GM12878 (cell line): ENCODE measurements around the gene ANXA9. TPM values are rescaled to one million over a fixed set of nuclear protein-coding genes. Genes with fewer than 3 reads are reported as not detected.

Experiments
- ATAC-seq: fragments of 200-7000 bp; cut with Tn5 transposase; 3 replicates; pipeline ENCODE4 v1.9.1; 2020; ENCODE audit warnings: mild to moderate bottlenecking, moderate library complexity
- BruUV-seq: library from RNA; stranded (reverse); fragments of 400-500 nt; replicated peaks from 2 replicates; lab custom pipeline; 2021; lab: Mats Ljungman, UMichigan
- CTCF ChIA-PET: fragments of 300-600 bp; sonication (Branson Sonifier 250); formaldehyde crosslinking; extraction: SDS; loops from one replicate; lab custom pipeline; 2021; ENCODE audit warnings: inconsistent platforms; lab: Yijun Ruan, JAX
- POLR2A ChIA-PET: fragments of 350-600 bp; formaldehyde crosslinking; extraction: SDS; loops from one replicate; lab custom pipeline; 2021; ENCODE audit warnings: inconsistent platforms; lab: Charles Lee
- RAD21 ChIA-PET: fragments of 300-600 bp; sonication (Branson Sonifier 250); formaldehyde crosslinking; loops from one replicate; lab custom pipeline; 2023; ENCODE audit warnings: antibody characterized with exemption; ENCODE audit not compliant: unreplicated experiment; lab: Charles Lee
- SMC1A ChIA-PET: fragments of 300-600 bp; sonication (Branson Sonifier 250); formaldehyde crosslinking; loops from one replicate; lab custom pipeline; 2023; ENCODE audit not compliant: unreplicated experiment, uncharacterized antibody; lab: Charles Lee
- DNase-seq: peaks from one replicate; pipeline ENCODE4 v3.0.0-alpha.2; 2011; ENCODE audit warnings: low read depth, low spot score
- FAIRE-seq: peaks from 3 replicates; lab custom pipeline; 2011; peaks lifted over from hg19 to GRCh38; lab: Jason Lieb, UNC
- H2AFZ ChIP-seq: 2 replicates; pipeline ENCODE4 v1.6.0; 2011; ENCODE audit warnings: low read depth, low read length, control low read depth; ENCODE audit not compliant: control insufficient read depth
- H3K27ac ChIP-seq: 2 replicates; pipeline ENCODE4 v1.5.1; 2011; ENCODE audit warnings: control low read depth; ENCODE audit not compliant: control insufficient read depth, insufficient read depth
- H3K27me3 ChIP-seq, 2 experiments: replicated peaks in 1 of 2; 2 replicates each; pipeline versions ENCODE4 v1.6.0 to v1.6.1; 2011; ENCODE audit warnings: low read length in 1 of 2; ENCODE audit not compliant: control insufficient read depth in 2 of 2, insufficient read depth in 2 of 2
- H3K36me3 ChIP-seq, 2 experiments: 2 replicates each; pipeline ENCODE4 v1.5.1; 2011; ENCODE audit warnings: low read length in 1 of 2; ENCODE audit not compliant: control insufficient read depth in 2 of 2, insufficient read depth in 2 of 2
- H3K4me1 ChIP-seq: 2 replicates; pipeline ENCODE4 v1.6.1; 2011; ENCODE audit warnings: mild to moderate bottlenecking, low read length, moderate library complexity, mixed read lengths; ENCODE audit not compliant: control insufficient read depth, insufficient read depth
- H3K4me2 ChIP-seq: 2 replicates; pipeline ENCODE4 v1.6.0; 2011; ENCODE audit warnings: control low read depth; ENCODE audit not compliant: control insufficient read depth, insufficient read depth
- H3K4me3 ChIP-seq: fragments of 200-600 bp; sonication (generic); 2 replicates; pipeline ENCODE4 v1.5.1; 2016
- H3K79me2 ChIP-seq: 2 replicates; pipeline ENCODE4 v1.6.0; 2011; ENCODE audit warnings: low read length; ENCODE audit not compliant: control insufficient read depth, insufficient read depth
- H3K9ac ChIP-seq: 2 replicates; pipeline ENCODE4 v1.8.0; 2011; ENCODE audit warnings: low read length, control low read depth, mixed read lengths; ENCODE audit not compliant: control insufficient read depth, insufficient read depth
- H3K9me3 ChIP-seq: replicated peaks from 3 replicates; pipeline ENCODE4 v1.5.1; 2011; ENCODE audit warnings: mild to moderate bottlenecking, low read length; ENCODE audit not compliant: control insufficient read depth, insufficient read depth
- H4K20me1 ChIP-seq: 2 replicates; pipeline ENCODE4 v1.6.0; 2011; ENCODE audit not compliant: control insufficient read depth, insufficient read depth
- BRCA1 ChIP-seq: IDR thresholded peaks from 2 replicates; pipeline ENCODE4 v1.6.1; 2011; ENCODE audit warnings: low read depth, low read length, improper control_type of control experiment
- CREM ChIP-seq: IDR thresholded peaks from 2 replicates; pipeline ENCODE4 v1.6.1; 2014; ENCODE audit warnings: antibody characterized with exemption, low read depth
- IRF4 ChIP-seq: IDR thresholded peaks from 2 replicates; pipeline ENCODE4 v1.6.1; 2011; ENCODE audit warnings: low read depth, low read length
- PAX5 ChIP-seq: IDR thresholded peaks from 2 replicates; pipeline ENCODE4 v1.6.1; 2011; ENCODE audit warnings: low read depth, low read length, borderline replicate concordance
- PML ChIP-seq: IDR thresholded peaks from 2 replicates; pipeline ENCODE4 v1.6.1; 2012; ENCODE audit warnings: low read length, inconsistent platforms
- POLR2AphosphoS2 ChIP-seq: IDR thresholded peaks from 2 replicates; pipeline ENCODE4 v1.6.1; 2011; ENCODE audit warnings: low read depth, mild to moderate bottlenecking, low read length, improper control_type of control experiment, moderate library complexity
- SUPT20H ChIP-seq: IDR thresholded peaks from 2 replicates; pipeline ENCODE4 v1.6.1; 2011; ENCODE audit warnings: low read depth, mild to moderate bottlenecking, low read length, moderate library complexity, borderline replicate concordance; ENCODE audit not compliant: control insufficient read depth
- TCF12 ChIP-seq: IDR thresholded peaks from 2 replicates; pipeline ENCODE4 v1.6.1; 2011; ENCODE audit warnings: low read depth, mild to moderate bottlenecking, low read length
- TCF3 ChIP-seq: IDR thresholded peaks from 2 replicates; pipeline ENCODE4 v1.6.1; 2012; ENCODE audit warnings: low read depth, mild to moderate bottlenecking, low read length, borderline replicate concordance; ENCODE audit not compliant: insufficient read depth
- ZNF207 ChIP-seq: fragments of 450-650 bp; IDR thresholded peaks from 2 replicates; pipeline ENCODE4 v1.6.1; 2014; ENCODE audit warnings: antibody characterized with exemption, mild to moderate bottlenecking, borderline replicate concordance
- ZNF24 ChIP-seq: fragments of 450-650 bp; IDR thresholded peaks from 2 replicates; pipeline ENCODE4 v1.6.1; 2017; ENCODE audit warnings: antibody characterized with exemption, mild to moderate bottlenecking
- ZNF384 ChIP-seq: IDR thresholded peaks from 2 replicates; pipeline ENCODE4 v1.6.1; 2012; ENCODE audit warnings: low read depth, mild to moderate bottlenecking, low read length, improper control_type of control experiment, borderline replicate concordance
- WGBS: methylation state at CpG from one replicate; pipeline ENCODE4 v1.1.6; 2016; ENCODE audit warnings: low lambda C conversion rate; ENCODE audit not compliant: insufficient replicate concordance, insufficient coverage; ENCODE audit errors: missing lambda C conversion rate; 5-methylcytosine and 5-hydroxymethylcytosine counted together
- in situ Hi-C: fragments of 300-500 bp; cut with MboI; formaldehyde crosslinking; loops from 9 replicates; pipeline ENCODE4 v1.14.3; 2018; ENCODE audit warnings: mixed read lengths
- intact Hi-C: fragments of 100-400 bp; cut with micrococcal nuclease; formaldehyde crosslinking; loops from one replicate; pipeline ENCODE4 v1.14.2; 2022; ENCODE audit not compliant: unreplicated experiment
- polyA plus RNA-seq, 11 experiments: library from polyadenylated mRNA; depleted of rRNA in 4 of 11; unstranded in 6 of 11; stranded (reverse) in 5 of 11; fragments of >200 nt; fragmentation: Nextera tagmentation in 4 of 11; fragmentation: Illumina TruSeq in 1 of 11; extraction: Ambion mirVana in 4 of 11; extraction: Trizol in 1 of 11; gene quantifications; 1 replicate in 1 of 11; 2 replicates in 10 of 11; pipeline versions ENCODE4 v1.2.1 to v1.2.3, GENCODE V29; 2011 to 2016; ENCODE audit warnings: inconsistent platforms in 2 of 11, missing spikeins in 2 of 11, low read depth in 1 of 11
- total RNA-seq, 4 experiments: library from RNA; depleted of rRNA in 3 of 4; stranded (reverse); fragments of >200 nt in 3 of 4; fragmentation: Illumina TruSeq in 1 of 4; extraction: Trizol in 1 of 4; gene quantifications; 2 replicates each; pipeline versions ENCODE4 v1.2.1 to v1.2.3, GENCODE V29; 2013 to 2021
- TF ChIP-seq, protein P1 (sequence below): IDR thresholded peaks from 2 replicates; pipeline ENCODE4 v1.6.1; 2012; ENCODE audit warnings: improper control_type of control experiment, low read depth, low read length; ENCODE audit not compliant: insufficient replicate concordance
- TF ChIP-seq, protein P2 (sequence below): IDR thresholded peaks from 2 replicates; pipeline ENCODE4 v1.6.1; 2011; ENCODE audit warnings: borderline replicate concordance, low read depth, mild to moderate bottlenecking, moderate library complexity, low read length; ENCODE audit not compliant: insufficient read depth, poor library complexity, severe bottlenecking

ANXA9 gene
- total and polyA plus RNA-seq, 10 of the 15 experiments (the other 5 are each of a cell fraction or from before 2014, with no cell fraction given) = 0.04 to 0.43 (median 0.18) TPM; not detected in 4

DNA sequence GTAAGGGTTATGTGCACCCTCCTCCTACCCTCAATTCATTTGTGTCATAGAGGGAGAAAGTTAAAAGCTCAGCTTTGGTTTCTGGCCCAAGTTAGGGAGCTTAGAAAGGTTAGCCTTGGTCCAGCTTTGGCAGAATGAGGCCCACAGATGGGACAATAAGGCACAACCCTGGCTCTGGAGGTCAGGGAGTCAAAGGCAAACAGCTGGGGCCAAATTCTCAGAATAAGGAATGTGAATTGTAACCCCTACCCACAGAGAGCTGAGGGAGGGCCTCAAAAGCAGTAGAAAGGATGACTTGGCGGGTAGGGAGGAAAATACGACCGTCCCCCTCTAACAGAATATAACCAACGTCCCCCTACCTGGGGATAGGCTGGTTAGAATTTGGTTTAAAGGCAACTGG, 16.5 kb upstream of the ANXA9 start:
- ChIA-PET RAD21 (no interaction called here), SMC1A (interaction anchor here (0.9 kb wide), 1 partner anchor 8 kb away, joined by 3 read pairs; no protein-coding TSS in a partner anchor), POLR2A (interaction anchor here (0.5 kb wide), 1 partner anchor 125 kb away, joined by 3 read pairs; no protein-coding TSS in a partner anchor), CTCF (interaction anchor here (1.0 to 1.3 kb wide), 4 partner anchors 12 to 286 kb away, joined by 3 to 6 read pairs (median 4); no protein-coding TSS in a partner anchor)
- no peak overlapping the region for H3K4me2 ChIP-seq
- H3K79me2 ChIP-seq = peaks cover 4% of the 10 kb centered on the region
- no peak overlapping the region for H3K9ac ChIP-seq
- intact Hi-C loops (no loop called here), in situ Hi-C loops (no loop called here)
- DNase-seq (no peak), FAIRE-seq (no peak), ATAC-seq (no peak)
- TF ChIP-seq POLR2AphosphoS2 = no peak
- no peak for TF ChIP-seq TCF12
- TF ChIP-seq PML = no peak
- TF ChIP-seq SUPT20H = no peak
- TF ChIP-seq PAX5 = no peak
- TF ChIP-seq ZNF207 = no peak
- TF ChIP-seq ZNF24 = no peak
- TF ChIP-seq, protein P1, sequence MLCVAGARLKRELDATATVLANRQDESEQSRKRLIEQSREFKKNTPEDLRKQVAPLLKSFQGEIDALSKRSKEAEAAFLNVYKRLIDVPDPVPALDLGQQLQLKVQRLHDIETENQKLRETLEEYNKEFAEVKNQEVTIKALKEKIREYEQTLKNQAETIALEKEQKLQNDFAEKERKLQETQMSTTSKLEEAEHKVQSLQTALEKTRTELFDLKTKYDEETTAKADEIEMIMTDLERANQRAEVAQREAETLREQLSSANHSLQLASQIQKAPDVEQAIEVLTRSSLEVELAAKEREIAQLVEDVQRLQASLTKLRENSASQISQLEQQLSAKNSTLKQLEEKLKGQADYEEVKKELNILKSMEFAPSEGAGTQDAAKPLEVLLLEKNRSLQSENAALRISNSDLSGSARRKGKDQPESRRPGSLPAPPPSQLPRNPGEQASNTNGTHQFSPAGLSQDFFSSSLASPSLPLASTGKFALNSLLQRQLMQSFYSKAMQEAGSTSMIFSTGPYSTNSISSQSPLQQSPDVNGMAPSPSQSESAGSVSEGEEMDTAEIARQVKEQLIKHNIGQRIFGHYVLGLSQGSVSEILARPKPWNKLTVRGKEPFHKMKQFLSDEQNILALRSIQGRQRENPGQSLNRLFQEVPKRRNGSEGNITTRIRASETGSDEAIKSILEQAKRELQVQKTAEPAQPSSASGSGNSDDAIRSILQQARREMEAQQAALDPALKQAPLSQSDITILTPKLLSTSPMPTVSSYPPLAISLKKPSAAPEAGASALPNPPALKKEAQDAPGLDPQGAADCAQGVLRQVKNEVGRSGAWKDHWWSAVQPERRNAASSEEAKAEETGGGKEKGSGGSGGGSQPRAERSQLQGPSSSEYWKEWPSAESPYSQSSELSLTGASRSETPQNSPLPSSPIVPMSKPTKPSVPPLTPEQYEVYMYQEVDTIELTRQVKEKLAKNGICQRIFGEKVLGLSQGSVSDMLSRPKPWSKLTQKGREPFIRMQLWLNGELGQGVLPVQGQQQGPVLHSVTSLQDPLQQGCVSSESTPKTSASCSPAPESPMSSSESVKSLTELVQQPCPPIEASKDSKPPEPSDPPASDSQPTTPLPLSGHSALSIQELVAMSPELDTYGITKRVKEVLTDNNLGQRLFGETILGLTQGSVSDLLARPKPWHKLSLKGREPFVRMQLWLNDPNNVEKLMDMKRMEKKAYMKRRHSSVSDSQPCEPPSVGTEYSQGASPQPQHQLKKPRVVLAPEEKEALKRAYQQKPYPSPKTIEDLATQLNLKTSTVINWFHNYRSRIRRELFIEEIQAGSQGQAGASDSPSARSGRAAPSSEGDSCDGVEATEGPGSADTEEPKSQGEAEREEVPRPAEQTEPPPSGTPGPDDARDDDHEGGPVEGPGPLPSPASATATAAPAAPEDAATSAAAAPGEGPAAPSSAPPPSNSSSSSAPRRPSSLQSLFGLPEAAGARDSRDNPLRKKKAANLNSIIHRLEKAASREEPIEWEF = no peak
- TF ChIP-seq, protein P2, sequence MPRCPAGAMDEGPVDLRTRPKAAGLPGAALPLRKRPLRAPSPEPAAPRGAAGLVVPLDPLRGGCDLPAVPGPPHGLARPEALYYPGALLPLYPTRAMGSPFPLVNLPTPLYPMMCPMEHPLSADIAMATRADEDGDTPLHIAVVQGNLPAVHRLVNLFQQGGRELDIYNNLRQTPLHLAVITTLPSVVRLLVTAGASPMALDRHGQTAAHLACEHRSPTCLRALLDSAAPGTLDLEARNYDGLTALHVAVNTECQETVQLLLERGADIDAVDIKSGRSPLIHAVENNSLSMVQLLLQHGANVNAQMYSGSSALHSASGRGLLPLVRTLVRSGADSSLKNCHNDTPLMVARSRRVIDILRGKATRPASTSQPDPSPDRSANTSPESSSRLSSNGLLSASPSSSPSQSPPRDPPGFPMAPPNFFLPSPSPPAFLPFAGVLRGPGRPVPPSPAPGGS = no peak
- no peak for TF ChIP-seq IRF4
- TF ChIP-seq CREM = no peak
- TF ChIP-seq TCF3 = no peak
- TF ChIP-seq BRCA1 = no peak
- no peak for TF ChIP-seq ZNF384
- H3K4me3 ChIP-seq = no peak overlapping the region
- no peaks in the 10 kb centered on the region for H3K4me1 ChIP-seq
- H3K36me3 ChIP-seq = peaks cover 26 to 37% of the 10 kb centered on the region in 2 experiments
- WGBS = 77% methylated on average over 4 of the region's 4 CpGs
- no peaks in the 10 kb centered on the region for H4K20me1 ChIP-seq
- H3K9me3 ChIP-seq = no peaks in the 10 kb centered on the region
- H3K27me3 ChIP-seq = no peaks in the 10 kb centered on the region
- no peak overlapping the region for H3K27ac ChIP-seq
- no TSS peak for BruUV-seq
- H2AFZ ChIP-seq = no peak overlapping the region
